ENCODE data around the gene OLFML2A. TPM values are rescaled to one million over a fixed set of nuclear protein-coding genes. Genes with fewer than 3 reads are reported as not detected.

OLFML2A gene
- total and polyA plus RNA-seq, 2 donors: 36.8 to 40.2 TPM

GRCh38 chr9:124752967-124753366 lies 24.0 kb upstream of the OLFML2A start:
- no peak for DNase-seq (ENCODE audit: extremely low spot score)
- H3K36me3 ChIP-seq (ENCODE audit: insufficient read depth): peaks cover 1% of the 10 kb centered on the region

GRCh38 chr9:124754289-124754688 lies 22.6 kb upstream of the OLFML2A start:
- no peak overlapping the region for H3K4me3 ChIP-seq (ENCODE audit: low read depth, low read length)
- no peak for DNase-seq (ENCODE audit: extremely low spot score)
- H3K27ac ChIP-seq (ENCODE audit: low read depth): no peak overlapping the region
- peaks cover 1% of the 10 kb centered on the region for H3K36me3 ChIP-seq (ENCODE audit: insufficient read depth)
- WGBS: 29% methylated on average over 4 of the region's 4 CpGs
- no peaks in the 10 kb centered on the region for H3K4me1 ChIP-seq (ENCODE audit: insufficient read depth)

More at GRCh38 chr9:124752967-124753366, 24.0 kb upstream of the OLFML2A start:
- no peak overlapping the region for H3K27ac ChIP-seq (ENCODE audit: low read depth)
- H3K4me1 ChIP-seq (ENCODE audit: insufficient read depth): no peaks in the 10 kb centered on the region
- H3K4me3 ChIP-seq (ENCODE audit: low read depth, low read length): no peak overlapping the region
- WGBS: 91% methylated on average over 1 of the region's 1 CpG

- H3K36me3 ChIP-seq (ENCODE audit: insufficient read depth): peaks cover 1% of the 10 kb centered on the region
- H3K27ac ChIP-seq (ENCODE audit: low read depth): no peak overlapping the region
- no peak overlapping the region for H3K4me3 ChIP-seq (ENCODE audit: low read depth, low read length)
- 44% methylated on average over 3 of the region's 3 CpGs for WGBS
- H3K4me1 ChIP-seq (ENCODE audit: insufficient read depth): no peaks in the 10 kb centered on the region
- DNase-seq (ENCODE audit: extremely low spot score): no peak
Observed at GRCh38 chr9:124755061-124755460, 21.9 kb upstream of the OLFML2A start.

GRCh38 chr9:124756011-124756410 lies 20.9 kb upstream of the OLFML2A start:
- DNase-seq (ENCODE audit: extremely low spot score): no peak
- no peaks in the 10 kb centered on the region for H3K4me1 ChIP-seq (ENCODE audit: insufficient read depth)
- 93% methylated on average over 2 of the region's 2 CpGs for WGBS
- no peak overlapping the region for H3K27ac ChIP-seq (ENCODE audit: low read depth)
- H3K4me3 ChIP-seq (ENCODE audit: low read depth, low read length): no peak overlapping the region
- H3K36me3 ChIP-seq (ENCODE audit: insufficient read depth): peaks cover 1% of the 10 kb centered on the region

GRCh38 chr9:124757616-124758015 lies 19.3 kb upstream of the OLFML2A start:
- no peak overlapping the region for H3K4me3 ChIP-seq (ENCODE audit: low read depth, low read length)
- H3K4me1 ChIP-seq (ENCODE audit: insufficient read depth): no peaks in the 10 kb centered on the region
- no peak overlapping the region for H3K27ac ChIP-seq (ENCODE audit: low read depth)
- DNase-seq (ENCODE audit: extremely low spot score): no peak
- H3K36me3 ChIP-seq (ENCODE audit: insufficient read depth): peaks cover 1% of the 10 kb centered on the region
- WGBS: 25% methylated on average over 6 of the region's 6 CpGs

- Histone ChIP-seq H3K4me3 (ENCODE audit: low read depth, low read length) (no peak overlapping the region), H3K36me3 (ENCODE audit: insufficient read depth) (peaks cover 1% of the 10 kb centered on the region), H3K27ac (ENCODE audit: low read depth) (no peak overlapping the region), H3K4me1 (ENCODE audit: insufficient read depth) (no peaks in the 10 kb centered on the region)
- 30% methylated on average over 3 of the region's 3 CpGs for WGBS
- DNase-seq (ENCODE audit: extremely low spot score): no peak
Observed at GRCh38 chr9:124758061-124758460, 18.9 kb upstream of the OLFML2A start.

- DNase-seq (ENCODE audit: extremely low spot score): no peak
Observed at GRCh38 chr9:124758691-124759090, 18.2 kb upstream of the OLFML2A start.

GRCh38 chr9:124759327-124759726 lies 17.6 kb upstream of the OLFML2A start:
- WGBS: 88% methylated on average over 2 of the region's 2 CpGs

More at GRCh38 chr9:124758691-124759090, 18.2 kb upstream of the OLFML2A start:
- H3K36me3 ChIP-seq (ENCODE audit: insufficient read depth): peaks cover 1% of the 10 kb centered on the region
- no peaks in the 10 kb centered on the region for H3K4me1 ChIP-seq (ENCODE audit: insufficient read depth)
- H3K27ac ChIP-seq (ENCODE audit: low read depth): no peak overlapping the region
- no peak overlapping the region for H3K4me3 ChIP-seq (ENCODE audit: low read depth, low read length)

GRCh38 chr9:124760719-124761118 lies 16.2 kb upstream of the OLFML2A start:
- WGBS: 95% methylated on average over 2 of the region's 2 CpGs
- DNase-seq (ENCODE audit: extremely low spot score): no peak
- Histone ChIP-seq H3K27ac (ENCODE audit: low read depth) (no peak overlapping the region), H3K4me3 (ENCODE audit: low read depth, low read length) (no peak overlapping the region), H3K36me3 (ENCODE audit: insufficient read depth) (no peaks in the 10 kb centered on the region), H3K4me1 (ENCODE audit: insufficient read depth) (no peaks in the 10 kb centered on the region)

More at GRCh38 chr9:124759327-124759726, 17.6 kb upstream of the OLFML2A start:
- Histone ChIP-seq H3K27ac (ENCODE audit: low read depth) (no peak overlapping the region), H3K4me3 (ENCODE audit: low read depth, low read length) (no peak overlapping the region), H3K36me3 (ENCODE audit: insufficient read depth) (peaks cover 1% of the 10 kb centered on the region), H3K4me1 (ENCODE audit: insufficient read depth) (no peaks in the 10 kb centered on the region)
- no peak for DNase-seq (ENCODE audit: extremely low spot score)

- Histone ChIP-seq H3K4me3 (ENCODE audit: low read depth, low read length) (no peak overlapping the region), H3K4me1 (ENCODE audit: insufficient read depth) (no peaks in the 10 kb centered on the region), H3K36me3 (ENCODE audit: insufficient read depth) (no peaks in the 10 kb centered on the region), H3K27ac (ENCODE audit: low read depth) (no peak overlapping the region)
- no peak for DNase-seq (ENCODE audit: extremely low spot score)
- 74% methylated on average over 2 of the region's 2 CpGs for WGBS
Observed at GRCh38 chr9:124761196-124761595, 15.7 kb upstream of the OLFML2A start.

GRCh38 chr9:124761710-124762109 lies 15.2 kb upstream of the OLFML2A start:
- WGBS: 69% methylated on average over 3 of the region's 3 CpGs
- Histone ChIP-seq H3K4me3 (ENCODE audit: low read depth, low read length) (no peak overlapping the region), H3K36me3 (ENCODE audit: insufficient read depth) (no peaks in the 10 kb centered on the region), H3K4me1 (ENCODE audit: insufficient read depth) (no peaks in the 10 kb centered on the region), H3K27ac (ENCODE audit: low read depth) (no peak overlapping the region)
- no peak for DNase-seq (ENCODE audit: extremely low spot score)

- H3K4me3 ChIP-seq (ENCODE audit: low read depth, low read length): no peak overlapping the region
- DNase-seq (ENCODE audit: extremely low spot score): no peak
- 88% methylated on average over 3 of the region's 3 CpGs for WGBS
Observed at GRCh38 chr9:124762633-124763032, 14.3 kb upstream of the OLFML2A start.

GRCh38 chr9:124764774-124765438 lies 12.0 kb upstream of the OLFML2A start:
- H3K4me3 ChIP-seq (ENCODE audit: low read depth, low read length): no peak overlapping the region
- H3K36me3 ChIP-seq (ENCODE audit: insufficient read depth): no peaks in the 10 kb centered on the region
- no peak for DNase-seq (ENCODE audit: extremely low spot score)
- no peak overlapping the region for H3K27ac ChIP-seq (ENCODE audit: low read depth)
- WGBS: 70% methylated on average over 6 of the region's 6 CpGs
- no peaks in the 10 kb centered on the region for H3K4me1 ChIP-seq (ENCODE audit: insufficient read depth)

More at GRCh38 chr9:124762633-124763032, 14.3 kb upstream of the OLFML2A start:
- Histone ChIP-seq H3K4me1 (ENCODE audit: insufficient read depth) (no peaks in the 10 kb centered on the region), H3K36me3 (ENCODE audit: insufficient read depth) (no peaks in the 10 kb centered on the region), H3K27ac (ENCODE audit: low read depth) (no peak overlapping the region)

GRCh38 chr9:124765439-124765835 lies 11.5 kb upstream of the OLFML2A start:
- DNase-seq (ENCODE audit: extremely low spot score): no peak
- Histone ChIP-seq H3K4me3 (ENCODE audit: low read depth, low read length) (no peak overlapping the region), H3K4me1 (ENCODE audit: insufficient read depth) (no peaks in the 10 kb centered on the region), H3K36me3 (ENCODE audit: insufficient read depth) (no peaks in the 10 kb centered on the region), H3K27ac (ENCODE audit: low read depth) (no peak overlapping the region)
- 59% methylated on average over 6 of the region's 6 CpGs for WGBS
